H1 (cell line): ENCODE results near the gene ADCY1.

Experiments
- POLR2A ChIP-seq, 2 experiments: IDR thresholded peaks; 1 replicate in 1 of 2; 2 replicates in 1 of 2; pipeline ENCODE4 v1.6.1; 2011; ENCODE audit warnings: low read depth in 2 of 2, low read length in 2 of 2, mild to moderate bottlenecking in 2 of 2; ENCODE audit errors: control extremely low read depth in 1 of 2
- TF ChIP-seq, protein P1 (sequence below), 3 experiments: IDR thresholded peaks; 1 replicate in 2 of 3; 2 replicates in 1 of 3; pipeline versions ENCODE4 v1.5.1 to v1.6.1; 2011; ENCODE audit warnings: low read length in 3 of 3, mild to moderate bottlenecking in 3 of 3, inconsistent platforms in 2 of 3, low read depth in 1 of 3, moderate library complexity in 1 of 3; ENCODE audit not compliant: insufficient read depth in 1 of 3; ENCODE audit errors: control extremely low read depth in 1 of 3

DNA sequence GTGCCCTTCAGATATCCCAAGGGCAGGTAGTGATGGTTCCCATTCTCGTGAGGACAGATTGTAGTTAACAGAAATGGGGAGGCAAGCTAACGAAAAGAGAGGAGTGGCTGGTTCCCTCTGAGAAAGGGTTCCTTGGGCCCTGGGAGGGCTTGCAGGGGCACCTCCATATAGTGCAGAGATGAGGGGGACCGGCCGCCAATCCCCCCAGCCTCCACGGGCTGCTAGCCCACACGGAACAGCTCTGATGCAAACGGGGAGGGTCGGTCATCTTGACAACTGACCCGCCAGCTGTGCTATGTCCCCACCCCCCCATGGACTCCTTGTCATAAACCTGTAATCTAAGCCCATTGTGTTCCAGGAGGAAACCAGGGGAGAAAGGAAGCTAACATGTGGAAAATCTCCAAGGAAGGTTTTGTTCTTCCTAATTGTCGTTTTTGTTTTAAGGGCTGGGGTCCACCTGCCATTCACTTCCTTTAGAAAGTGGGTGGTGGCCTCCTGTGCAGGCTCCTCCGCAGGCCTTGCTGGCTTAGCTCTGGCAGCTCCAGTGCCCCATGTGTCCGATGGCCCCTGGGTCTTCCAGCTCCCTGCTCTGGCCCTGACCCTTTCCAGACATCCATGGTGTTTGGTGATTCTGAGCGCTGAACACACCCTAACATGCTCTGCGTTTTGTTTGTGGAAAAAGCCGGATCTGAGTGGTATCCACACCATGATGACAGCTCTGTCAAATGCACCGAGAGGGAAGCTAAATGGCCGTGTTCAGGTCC lies 15.9 kb downstream of the ADCY1 start:
- TF ChIP-seq POLR2A (IDR thresholded peaks at IDR 0.05; ENCODE audit: control extremely low read depth in 1 of 2, low read depth in 2 of 2, low read length in 2 of 2): no peak
- TF ChIP-seq, protein P1, sequence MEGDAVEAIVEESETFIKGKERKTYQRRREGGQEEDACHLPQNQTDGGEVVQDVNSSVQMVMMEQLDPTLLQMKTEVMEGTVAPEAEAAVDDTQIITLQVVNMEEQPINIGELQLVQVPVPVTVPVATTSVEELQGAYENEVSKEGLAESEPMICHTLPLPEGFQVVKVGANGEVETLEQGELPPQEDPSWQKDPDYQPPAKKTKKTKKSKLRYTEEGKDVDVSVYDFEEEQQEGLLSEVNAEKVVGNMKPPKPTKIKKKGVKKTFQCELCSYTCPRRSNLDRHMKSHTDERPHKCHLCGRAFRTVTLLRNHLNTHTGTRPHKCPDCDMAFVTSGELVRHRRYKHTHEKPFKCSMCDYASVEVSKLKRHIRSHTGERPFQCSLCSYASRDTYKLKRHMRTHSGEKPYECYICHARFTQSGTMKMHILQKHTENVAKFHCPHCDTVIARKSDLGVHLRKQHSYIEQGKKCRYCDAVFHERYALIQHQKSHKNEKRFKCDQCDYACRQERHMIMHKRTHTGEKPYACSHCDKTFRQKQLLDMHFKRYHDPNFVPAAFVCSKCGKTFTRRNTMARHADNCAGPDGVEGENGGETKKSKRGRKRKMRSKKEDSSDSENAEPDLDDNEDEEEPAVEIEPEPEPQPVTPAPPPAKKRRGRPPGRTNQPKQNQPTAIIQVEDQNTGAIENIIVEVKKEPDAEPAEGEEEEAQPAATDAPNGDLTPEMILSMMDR (IDR thresholded peaks at IDR 0.05; ENCODE audit: control extremely low read depth in 1 of 3, insufficient read depth in 1 of 3, low read depth in 1 of 3, low read length in 3 of 3): no peak
